Loucy (cell line): ENCODE results near the gene CHDH.

Experiments
- H2AFZ ChIP-seq: fragments of 200-600 bp; sonication (generic); 2 replicates; pipeline ENCODE4 v1.6.0; 2016; ENCODE audit warnings: antibody characterized with exemption, mild to moderate bottlenecking, low read length, moderate library complexity
- H3F3A ChIP-seq: fragments of 200-600 bp; 2 replicates; pipeline ENCODE4 v1.6.0; 2016; ENCODE audit warnings: antibody characterized with exemption, low read depth, mild to moderate bottlenecking
- H3K27me3 ChIP-seq: fragments of 200-600 bp; sonication (generic); 2 replicates; pipeline ENCODE4 v1.6.1; 2014; ENCODE audit warnings: low read length, mild to moderate bottlenecking; ENCODE audit not compliant: insufficient read depth, poor library complexity, severe bottlenecking
- H3K36me3 ChIP-seq: fragments of 200-600 bp; sonication (generic); 2 replicates; pipeline ENCODE4 v1.6.1; 2016; ENCODE audit warnings: low read length; ENCODE audit not compliant: insufficient read depth
- H3K4me1 ChIP-seq: fragments of 200-600 bp; sonication (generic); 2 replicates; pipeline ENCODE4 v1.5.1; 2014; ENCODE audit warnings: low read length, mild to moderate bottlenecking; ENCODE audit not compliant: insufficient read depth, poor library complexity, severe bottlenecking
- H3K4me2 ChIP-seq: fragments of 200-600 bp; sonication (generic); 2 replicates; pipeline ENCODE4 v1.6.0; 2014; ENCODE audit warnings: antibody characterized with exemption, low read length, low read depth, mild to moderate bottlenecking; ENCODE audit not compliant: poor library complexity, severe bottlenecking
- H3K4me3 ChIP-seq: fragments of 200-600 bp; sonication (generic); 2 replicates; pipeline ENCODE4 v1.5.1; 2014; ENCODE audit warnings: low read length, mild to moderate bottlenecking, mixed read lengths; ENCODE audit not compliant: poor library complexity, severe bottlenecking
- H3K79me2 ChIP-seq: fragments of 200-600 bp; sonication (generic); 2 replicates; pipeline ENCODE4 v1.6.1; 2014; ENCODE audit warnings: low read length; ENCODE audit not compliant: insufficient read depth
- H3K9ac ChIP-seq: fragments of 200-600 bp; sonication (generic); 2 replicates; pipeline ENCODE4 v1.6.0; 2014; ENCODE audit warnings: mild to moderate bottlenecking, low read depth, low read length, moderate library complexity; ENCODE audit not compliant: poor library complexity, severe bottlenecking
- H3K9me2 ChIP-seq: fragments of 200-600 bp; sonication (generic); replicated peaks from 2 replicates; pipeline ENCODE4 v1.6.1; 2016; ENCODE audit warnings: low read depth, low read length, mixed read lengths
- H3K9me3 ChIP-seq: fragments of 200-600 bp; sonication (generic); 2 replicates; pipeline ENCODE4 v1.6.1; 2014; ENCODE audit warnings: mild to moderate bottlenecking, antibody characterized with exemption, low read length, low read depth; ENCODE audit not compliant: insufficient read depth
- H4K20me1 ChIP-seq: fragments of 200-600 bp; sonication (generic); 2 replicates; pipeline ENCODE4 v1.6.0; 2014; ENCODE audit warnings: antibody characterized with exemption, low read length, mild to moderate bottlenecking; ENCODE audit not compliant: insufficient read depth, poor library complexity, severe bottlenecking
- EZH2phosphoT487 ChIP-seq: fragments of 200-600 bp; IDR thresholded peaks from 2 replicates; pipeline ENCODE4 v1.6.1; 2018; ENCODE audit warnings: antibody characterized with exemption, mild to moderate bottlenecking, moderate library complexity, borderline replicate concordance
- TF ChIP-seq, protein P1 (sequence below): fragments of 200-600 bp; sonication (generic); conservative IDR thresholded peaks from 2 replicates; pipeline ENCODE4 v1.5.1; 2014; ENCODE audit warnings: mild to moderate bottlenecking, antibody characterized with exemption, low read length

The CHDH gene

DNA sequence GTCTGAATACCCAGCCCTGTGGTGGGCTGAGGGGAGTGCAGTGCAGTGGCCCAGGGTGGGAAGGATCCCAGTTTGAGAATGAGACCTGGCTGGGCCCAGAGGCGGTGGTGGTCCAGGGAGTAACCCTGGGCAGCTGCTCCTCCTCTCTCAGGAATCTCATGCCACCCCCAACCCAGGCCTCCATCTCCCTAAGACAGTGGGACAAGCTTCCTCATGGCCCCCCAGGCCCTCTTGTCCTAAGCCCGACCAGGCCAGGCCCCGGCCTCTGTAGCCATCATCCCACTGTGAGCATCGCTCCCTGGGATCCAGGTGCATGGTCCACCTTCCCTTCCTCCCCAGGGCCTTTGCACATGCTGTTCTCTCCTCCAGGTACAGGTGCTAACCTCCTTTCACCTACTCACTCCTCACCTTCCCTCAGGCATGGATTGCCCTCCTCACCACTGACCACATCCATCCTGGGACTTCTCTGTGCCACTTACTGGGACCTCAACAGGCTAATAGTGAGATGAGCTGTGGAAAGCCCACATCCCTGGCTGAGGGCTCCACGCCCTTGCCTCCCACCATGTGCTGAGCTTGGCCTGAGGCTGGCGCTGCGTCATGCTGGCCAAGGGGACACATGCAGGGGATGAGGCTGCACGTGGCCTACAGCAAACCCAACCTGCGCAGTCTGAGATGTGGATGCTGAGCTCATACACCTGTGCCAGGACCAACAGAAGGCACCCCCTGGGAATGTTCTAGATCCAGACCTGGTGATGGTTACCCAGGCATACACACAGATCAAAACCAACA lies 9.9 kb downstream of the CHDH start:
- no peak overlapping the region for H2AFZ ChIP-seq

DNA sequence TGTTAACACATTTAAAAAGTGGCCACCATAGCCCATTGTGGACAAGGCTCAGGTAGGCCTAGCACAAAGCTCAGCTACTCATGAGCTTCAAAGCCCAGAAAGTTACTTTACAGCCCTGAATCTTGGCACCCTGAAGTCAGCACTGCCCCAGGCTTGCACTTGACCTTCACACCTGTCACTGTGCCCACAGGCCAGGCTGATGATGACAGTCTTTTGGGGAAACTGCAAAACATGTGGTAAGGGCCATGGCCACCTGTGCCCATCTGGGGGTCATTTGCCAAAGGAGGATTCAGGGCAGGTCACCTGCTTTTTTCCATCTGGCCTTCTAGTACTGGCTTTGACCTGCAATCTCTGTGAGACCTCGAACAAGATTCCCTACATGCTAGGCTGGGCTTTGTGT lies 11.0 kb downstream of the CHDH start:
- no peak overlapping the region for H2AFZ ChIP-seq
- no peak overlapping the region for H3K4me3 ChIP-seq
- no peaks in the 10 kb centered on the region for H3K27me3 ChIP-seq
- H3K79me2 ChIP-seq = no peaks in the 10 kb centered on the region
- no peaks in the 10 kb centered on the region for H3K4me1 ChIP-seq
- TF ChIP-seq, protein P1, sequence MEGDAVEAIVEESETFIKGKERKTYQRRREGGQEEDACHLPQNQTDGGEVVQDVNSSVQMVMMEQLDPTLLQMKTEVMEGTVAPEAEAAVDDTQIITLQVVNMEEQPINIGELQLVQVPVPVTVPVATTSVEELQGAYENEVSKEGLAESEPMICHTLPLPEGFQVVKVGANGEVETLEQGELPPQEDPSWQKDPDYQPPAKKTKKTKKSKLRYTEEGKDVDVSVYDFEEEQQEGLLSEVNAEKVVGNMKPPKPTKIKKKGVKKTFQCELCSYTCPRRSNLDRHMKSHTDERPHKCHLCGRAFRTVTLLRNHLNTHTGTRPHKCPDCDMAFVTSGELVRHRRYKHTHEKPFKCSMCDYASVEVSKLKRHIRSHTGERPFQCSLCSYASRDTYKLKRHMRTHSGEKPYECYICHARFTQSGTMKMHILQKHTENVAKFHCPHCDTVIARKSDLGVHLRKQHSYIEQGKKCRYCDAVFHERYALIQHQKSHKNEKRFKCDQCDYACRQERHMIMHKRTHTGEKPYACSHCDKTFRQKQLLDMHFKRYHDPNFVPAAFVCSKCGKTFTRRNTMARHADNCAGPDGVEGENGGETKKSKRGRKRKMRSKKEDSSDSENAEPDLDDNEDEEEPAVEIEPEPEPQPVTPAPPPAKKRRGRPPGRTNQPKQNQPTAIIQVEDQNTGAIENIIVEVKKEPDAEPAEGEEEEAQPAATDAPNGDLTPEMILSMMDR = no peak
- TF ChIP-seq EZH2phosphoT487 = no peak
- no peaks in the 10 kb centered on the region for H3F3A ChIP-seq
- H3K9me2 ChIP-seq = no peaks in the 10 kb centered on the region
- no peaks in the 10 kb centered on the region for H4K20me1 ChIP-seq
- no peaks in the 10 kb centered on the region for H3K36me3 ChIP-seq
- H3K4me2 ChIP-seq = no peak overlapping the region
- no peaks in the 10 kb centered on the region for H3K9me3 ChIP-seq
- no peak overlapping the region for H3K9ac ChIP-seq

More for the DNA sequence above, 9.9 kb downstream of the CHDH start:
- no peak overlapping the region for H3K9ac ChIP-seq
- no peaks in the 10 kb centered on the region for H3K9me3 ChIP-seq
- TF ChIP-seq, protein P1 = no peak
- TF ChIP-seq EZH2phosphoT487 = no peak
- no peaks in the 10 kb centered on the region for H3K9me2 ChIP-seq
- no peaks in the 10 kb centered on the region for H3F3A ChIP-seq
- H3K4me1 ChIP-seq = no peaks in the 10 kb centered on the region
- no peaks in the 10 kb centered on the region for H3K79me2 ChIP-seq
- no peaks in the 10 kb centered on the region for H3K36me3 ChIP-seq
- no peak overlapping the region for H3K4me3 ChIP-seq
- no peaks in the 10 kb centered on the region for H3K27me3 ChIP-seq
- no peak overlapping the region for H3K4me2 ChIP-seq
- H4K20me1 ChIP-seq = no peaks in the 10 kb centered on the region

DNA sequence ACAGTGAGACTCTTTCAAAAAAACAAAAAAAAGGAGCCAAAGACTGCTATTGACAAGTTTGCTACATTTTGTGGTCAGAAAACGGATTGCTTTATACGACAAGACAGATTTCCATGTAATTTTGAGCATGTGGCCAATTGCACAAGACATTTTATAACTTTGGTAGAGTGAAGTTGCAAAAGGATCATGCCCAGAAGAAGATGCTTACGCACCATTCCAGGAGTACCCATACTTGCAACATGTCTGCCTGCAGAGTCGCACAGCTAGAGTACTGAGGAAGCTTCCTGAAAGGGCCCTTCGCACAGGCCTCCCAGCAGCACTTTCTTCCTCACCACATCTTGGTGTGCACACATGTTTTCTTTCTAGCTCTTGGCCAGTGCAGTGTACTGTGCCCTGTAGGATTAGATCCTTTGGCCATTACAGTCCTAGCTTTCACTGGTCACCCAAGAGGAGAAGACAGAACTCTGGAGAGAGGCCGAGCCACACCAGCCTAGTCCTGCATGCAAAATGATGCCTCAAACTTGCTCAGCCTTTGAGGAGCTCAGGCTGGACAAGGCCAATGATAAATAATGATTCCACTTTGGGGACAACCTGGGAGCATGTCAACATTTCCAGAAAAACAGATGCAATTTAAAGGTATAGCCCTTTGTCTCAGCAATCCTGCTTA lies 11.7 kb downstream of the CHDH start:
- no peaks in the 10 kb centered on the region for H3K27me3 ChIP-seq
- no peak overlapping the region for H2AFZ ChIP-seq
- no peak overlapping the region for H3K4me2 ChIP-seq
- no peak overlapping the region for H3K9ac ChIP-seq
- no peaks in the 10 kb centered on the region for H3F3A ChIP-seq
- H3K4me3 ChIP-seq = no peak overlapping the region
- H3K9me2 ChIP-seq = no peaks in the 10 kb centered on the region
- H3K36me3 ChIP-seq = no peaks in the 10 kb centered on the region
- H3K4me1 ChIP-seq = no peaks in the 10 kb centered on the region
- H3K79me2 ChIP-seq = no peaks in the 10 kb centered on the region
- H3K9me3 ChIP-seq = no peaks in the 10 kb centered on the region
- no peak for TF ChIP-seq EZH2phosphoT487
- TF ChIP-seq, protein P1 = no peak
- H4K20me1 ChIP-seq = no peaks in the 10 kb centered on the region
